NCI-H82 (cell line): Measurements from ENCODE around the gene SHANK3.

Source experiments
- DNase-seq: peaks from one replicate; lab custom pipeline; 2025; lab: John Stamatoyannopoulos, UW

Gene SHANK3

DNA sequence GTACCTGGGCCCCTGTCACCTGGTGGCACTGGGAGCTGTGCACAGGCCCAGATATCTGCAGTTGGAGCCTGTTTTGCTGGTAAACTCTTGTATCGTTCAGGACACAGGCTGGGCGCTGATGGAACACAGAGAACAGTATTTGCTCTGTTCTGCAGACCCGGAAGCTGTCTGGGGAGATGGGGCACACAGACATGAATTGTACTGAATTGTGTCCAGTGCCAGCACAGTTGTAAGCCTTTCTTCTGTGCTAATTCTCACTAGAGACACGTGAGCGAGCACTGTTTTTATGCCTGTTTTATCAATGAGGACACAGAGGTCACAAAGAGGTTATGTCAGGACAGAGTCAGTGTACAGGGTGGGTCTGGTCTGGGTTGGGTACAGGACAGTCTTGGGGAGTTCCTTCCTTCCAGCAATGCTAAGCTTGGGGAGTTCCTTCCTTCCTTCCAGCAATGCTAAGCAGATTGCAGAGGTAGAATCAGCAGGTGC lies 41.0 kb downstream of the SHANK3 start:
- DNase-seq, result no peak

DNA sequence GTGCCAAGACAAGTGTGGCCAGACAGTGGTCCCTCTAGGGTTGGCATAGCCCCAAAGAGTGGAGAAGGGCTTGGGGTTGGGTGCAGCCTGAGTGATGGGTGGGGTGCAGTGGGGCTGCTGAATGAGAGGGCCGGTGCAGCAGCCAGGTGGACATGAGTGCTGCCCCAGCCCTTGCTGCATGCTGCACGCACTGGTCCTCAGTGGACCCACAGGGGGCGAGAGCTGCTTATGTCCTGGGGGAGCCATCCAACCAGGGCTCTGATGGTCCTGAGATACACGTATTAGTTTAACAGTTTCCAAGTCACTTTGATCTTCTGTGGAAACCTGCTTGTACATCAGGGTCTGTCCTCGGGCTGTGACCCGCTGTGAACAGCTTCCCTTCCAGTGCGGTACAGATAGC lies 41.5 kb downstream of the SHANK3 start:
- DNase-seq, result no peak

DNA sequence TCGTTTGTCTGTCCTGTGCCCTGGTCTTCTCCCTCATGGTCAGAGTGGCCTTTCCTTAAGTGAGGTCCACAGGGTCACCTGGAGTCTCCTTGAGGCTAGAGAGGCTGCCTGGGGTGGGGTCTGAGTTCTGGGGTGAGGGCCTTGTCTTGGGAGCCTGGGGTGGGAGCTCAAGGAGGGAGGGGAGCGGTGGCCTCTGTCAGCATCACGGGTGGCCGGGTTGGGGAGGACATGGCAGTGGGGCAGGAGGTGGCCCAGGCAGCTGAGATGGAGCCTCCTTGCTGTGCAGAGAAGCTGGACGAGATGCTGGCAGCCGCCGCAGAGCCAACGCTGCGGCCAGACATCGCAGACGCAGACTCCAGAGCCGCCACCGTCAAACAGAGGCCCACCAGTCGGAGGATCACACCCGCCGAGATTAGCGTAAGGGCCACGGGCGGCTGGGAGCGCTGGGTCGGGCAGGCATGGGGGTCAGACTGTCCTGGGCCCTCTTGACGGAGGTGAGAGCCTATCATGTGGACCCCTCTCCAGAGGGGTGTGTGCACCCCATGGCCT lies 42.1 kb downstream of the SHANK3 start:
- DNase-seq, result no peak

DNA sequence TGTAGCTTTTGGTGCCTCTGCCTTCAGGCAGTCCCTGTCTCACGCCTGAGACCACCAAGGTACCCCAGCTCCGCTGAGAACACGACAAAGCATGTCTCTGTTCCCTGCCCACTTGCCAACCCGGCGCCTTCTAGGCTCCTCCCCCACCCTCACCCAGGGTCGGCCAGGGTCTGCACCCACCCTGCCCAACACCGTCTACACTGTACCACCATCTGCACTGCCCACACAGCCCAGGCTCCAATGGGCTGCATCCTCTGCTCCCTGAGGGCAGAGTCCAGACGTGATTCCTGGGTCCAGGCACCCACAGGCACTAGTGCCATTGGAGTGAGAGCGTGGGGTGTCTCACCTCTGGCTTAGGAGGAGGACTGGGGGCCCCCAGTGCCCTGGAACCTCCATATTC lies 42.6 kb downstream of the SHANK3 start:
- DNase-seq, result no peak

DNA sequence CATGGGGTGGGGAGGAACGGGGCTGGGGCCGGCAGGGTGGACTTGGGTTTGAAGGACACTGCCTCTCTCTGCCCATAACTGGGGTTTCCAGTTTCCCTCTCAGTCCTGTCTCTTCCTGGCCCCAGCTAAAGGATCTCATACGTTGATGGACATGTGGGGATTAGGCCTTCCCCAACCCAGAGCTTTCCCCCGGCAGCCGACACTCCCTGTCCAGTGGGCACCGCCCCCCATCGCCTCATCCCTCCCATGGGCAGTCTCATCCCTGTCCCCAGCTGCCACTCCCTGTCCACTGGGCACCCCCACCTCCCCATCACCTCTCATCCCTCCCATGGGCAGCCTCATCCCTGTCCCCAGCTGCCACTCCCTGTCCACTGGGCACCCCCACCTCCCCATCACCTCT lies 43.2 kb downstream of the SHANK3 start:
- DNase-seq, result no peak

DNA sequence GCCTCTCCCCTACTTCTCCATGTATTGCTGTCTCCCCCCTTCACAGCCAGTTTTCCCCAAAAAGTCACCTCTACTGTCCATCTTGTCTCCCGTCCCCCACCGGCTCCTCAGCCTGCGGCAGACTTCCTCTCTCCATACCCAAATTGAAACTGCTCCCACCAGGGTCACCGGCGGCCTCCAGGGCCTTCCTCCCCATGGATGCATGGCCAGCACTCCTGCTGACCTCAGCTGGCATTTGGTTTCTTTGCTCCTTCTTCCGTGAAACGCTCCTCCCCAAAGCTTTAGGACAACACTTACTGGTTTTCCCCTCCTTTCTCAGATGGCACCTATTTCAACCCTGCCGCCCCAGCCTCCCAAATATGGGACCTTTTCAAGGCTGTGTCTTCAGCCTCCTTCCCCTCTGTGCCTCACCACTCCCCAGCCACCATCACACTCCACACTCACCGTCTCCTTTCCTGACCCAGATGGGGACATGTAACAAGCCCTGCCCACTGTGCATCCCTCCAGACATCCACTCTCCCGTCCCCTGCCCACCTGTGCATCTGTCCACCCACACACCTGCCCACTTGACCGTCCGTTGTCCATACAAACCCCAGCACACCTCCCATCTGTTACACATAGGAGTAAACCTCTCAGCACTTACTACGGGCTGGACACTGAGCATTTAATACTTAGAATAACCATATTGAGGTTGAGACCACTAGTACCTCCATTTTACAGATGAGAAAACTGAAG lies 43.8 kb downstream of the SHANK3 start:
- no peak for DNase-seq

DNA sequence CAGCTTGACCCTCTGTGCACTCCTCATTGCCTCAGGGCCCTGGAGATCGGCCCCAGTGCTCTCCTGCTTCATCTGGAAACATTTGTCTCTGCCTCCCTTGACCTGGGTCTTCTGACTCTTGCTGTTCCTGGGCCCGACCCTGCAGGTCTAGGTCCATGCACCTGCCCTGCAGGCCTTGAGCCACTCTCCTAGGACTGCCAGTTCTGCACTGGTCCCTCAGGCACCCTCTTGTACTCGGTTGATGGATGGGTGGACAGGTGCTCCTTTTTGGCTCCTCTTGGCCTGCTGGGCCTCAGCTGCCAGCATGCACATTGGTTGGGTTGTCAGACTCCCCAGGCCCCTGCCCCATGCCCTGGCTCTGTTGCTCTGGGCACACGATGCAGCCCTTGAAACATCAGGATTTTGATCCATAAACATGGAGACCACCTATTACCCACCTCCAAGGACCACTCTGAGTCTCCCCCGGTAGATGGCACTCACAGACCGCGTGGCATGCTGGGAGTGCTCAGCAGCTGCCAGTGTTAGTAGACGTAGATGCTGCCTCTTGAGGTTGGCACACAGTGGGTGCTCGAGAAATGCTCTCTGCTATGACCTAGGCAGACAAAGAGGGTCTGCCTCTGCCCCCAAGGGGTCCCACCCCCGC lies 45.2 kb downstream of the SHANK3 start:
- DNase-seq, result no peak

DNA sequence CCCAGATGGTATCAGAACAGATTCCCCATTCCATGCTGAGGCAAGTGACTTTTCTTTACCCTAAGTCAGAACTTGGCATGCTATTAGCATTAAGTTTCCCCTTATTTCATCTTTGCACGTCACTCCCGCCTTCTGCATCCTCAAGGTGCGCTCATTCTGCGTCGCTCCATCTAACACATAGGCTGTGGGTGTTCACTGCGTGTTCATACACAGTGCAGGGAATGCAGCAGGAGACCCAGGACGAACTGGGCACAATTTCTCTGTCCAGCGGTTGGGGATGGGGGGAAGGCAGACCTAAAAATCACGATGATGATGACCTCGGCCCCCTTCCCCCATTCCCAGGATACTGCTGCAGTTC lies 45.7 kb downstream of the SHANK3 start:
- DNase-seq, result no peak

DNA sequence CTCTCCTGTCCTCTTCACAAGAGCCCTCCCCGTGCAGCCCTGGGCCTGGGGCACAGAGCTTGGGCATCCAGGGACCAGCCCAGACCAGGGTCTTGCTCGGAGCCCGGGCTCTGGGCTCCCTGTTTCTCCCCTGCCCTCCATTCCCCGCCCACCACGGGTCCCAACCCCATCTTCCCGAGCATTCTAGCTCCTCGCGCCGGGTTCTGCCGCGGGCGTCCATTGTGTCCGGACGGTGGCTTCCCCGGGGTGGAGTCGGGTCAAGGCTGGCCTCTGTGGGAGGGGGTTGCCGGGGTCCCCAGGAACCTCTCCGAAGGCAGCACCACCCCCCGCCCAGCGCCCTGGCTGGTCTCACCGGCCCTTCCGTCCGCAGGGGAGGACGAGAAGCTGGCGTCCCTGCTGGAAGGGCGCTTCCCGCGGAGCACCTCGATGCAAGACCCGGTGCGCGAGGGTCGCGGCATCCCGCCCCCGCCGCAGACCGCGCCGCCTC lies 47.2 kb downstream of the SHANK3 start:
- DNase-seq, result no peak

DNA sequence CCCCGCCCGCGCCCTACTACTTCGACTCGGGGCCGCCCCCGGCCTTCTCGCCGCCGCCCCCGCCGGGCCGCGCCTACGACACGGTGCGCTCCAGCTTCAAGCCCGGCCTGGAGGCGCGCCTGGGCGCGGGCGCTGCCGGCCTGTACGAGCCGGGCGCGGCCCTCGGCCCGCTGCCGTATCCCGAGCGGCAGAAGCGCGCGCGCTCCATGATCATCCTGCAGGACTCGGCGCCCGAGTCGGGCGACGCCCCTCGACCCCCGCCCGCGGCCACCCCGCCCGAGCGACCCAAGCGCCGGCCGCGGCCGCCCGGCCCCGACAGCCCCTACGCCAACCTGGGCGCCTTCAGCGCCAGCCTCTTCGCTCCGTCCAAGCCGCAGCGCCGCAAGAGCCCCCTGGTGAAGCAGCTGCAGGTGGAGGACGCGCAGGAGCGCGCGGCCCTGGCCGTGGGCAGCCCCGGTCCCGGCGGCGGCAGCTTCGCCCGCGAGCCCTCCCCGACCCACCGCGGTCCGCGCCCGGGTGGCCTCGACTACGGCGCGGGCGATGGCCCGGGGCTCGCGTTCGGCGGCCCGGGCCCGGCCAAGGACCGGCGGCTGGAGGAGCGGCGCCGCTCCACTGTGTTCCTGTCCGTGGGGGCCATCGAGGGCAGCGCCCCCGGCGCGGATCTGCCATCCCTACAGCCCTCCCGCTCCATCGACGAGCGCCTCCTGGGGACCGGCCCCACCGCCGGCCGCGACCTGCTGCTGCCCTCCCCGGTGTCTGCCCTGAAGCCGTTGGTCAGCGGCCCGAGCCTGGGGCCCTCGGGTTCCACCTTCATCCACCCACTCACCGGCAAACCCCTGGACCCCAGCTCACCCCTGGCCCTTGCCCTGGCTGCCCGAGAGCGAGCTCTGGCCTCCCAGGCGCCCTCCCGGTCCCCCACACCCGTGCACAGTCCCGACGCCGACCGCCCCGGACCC lies 48.0 kb downstream of the SHANK3 start:
- no peak for DNase-seq

DNA sequence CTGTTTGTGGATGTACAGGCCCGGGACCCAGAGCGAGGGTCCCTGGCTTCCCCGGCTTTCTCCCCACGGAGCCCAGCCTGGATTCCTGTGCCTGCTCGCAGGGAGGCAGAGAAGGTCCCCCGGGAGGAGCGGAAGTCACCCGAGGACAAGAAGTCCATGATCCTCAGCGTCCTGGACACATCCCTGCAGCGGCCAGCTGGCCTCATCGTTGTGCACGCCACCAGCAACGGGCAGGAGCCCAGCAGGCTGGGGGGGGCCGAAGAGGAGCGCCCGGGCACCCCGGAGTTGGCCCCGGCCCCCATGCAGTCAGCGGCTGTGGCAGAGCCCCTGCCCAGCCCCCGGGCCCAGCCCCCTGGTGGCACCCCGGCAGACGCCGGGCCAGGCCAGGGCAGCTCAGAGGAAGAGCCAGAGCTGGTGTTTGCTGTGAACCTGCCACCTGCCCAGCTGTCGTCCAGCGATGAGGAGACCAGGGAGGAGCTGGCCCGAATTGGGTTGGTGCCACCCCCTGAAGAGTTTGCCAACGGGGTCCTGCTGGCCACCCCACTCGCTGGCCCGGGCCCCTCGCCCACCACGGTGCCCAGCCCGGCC lies 48.7 kb downstream of the SHANK3 start:
- DNase-seq, result no peak

DNA sequence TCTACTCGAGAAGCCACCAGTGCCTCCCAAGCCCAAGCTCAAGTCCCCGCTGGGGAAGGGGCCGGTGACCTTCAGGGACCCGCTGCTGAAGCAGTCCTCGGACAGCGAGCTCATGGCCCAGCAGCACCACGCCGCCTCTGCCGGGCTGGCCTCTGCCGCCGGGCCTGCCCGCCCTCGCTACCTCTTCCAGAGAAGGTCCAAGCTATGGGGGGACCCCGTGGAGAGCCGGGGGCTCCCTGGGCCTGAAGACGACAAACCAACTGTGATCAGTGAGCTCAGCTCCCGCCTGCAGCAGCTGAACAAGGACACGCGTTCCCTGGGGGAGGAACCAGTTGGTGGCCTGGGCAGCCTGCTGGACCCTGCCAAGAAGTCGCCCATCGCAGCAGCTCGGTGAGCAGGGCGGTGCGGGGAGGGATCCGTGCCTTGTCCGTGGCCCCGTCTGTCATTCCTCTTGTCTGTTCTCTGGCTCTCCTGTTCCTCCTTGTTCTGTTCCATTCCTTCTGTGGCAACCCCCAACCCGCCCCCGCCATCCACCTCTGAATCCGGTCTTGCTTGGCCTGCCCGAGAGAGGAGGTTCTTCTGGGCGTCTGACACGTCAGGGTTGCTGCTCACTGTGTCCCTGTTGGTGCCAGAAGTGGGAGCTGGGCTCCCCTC lies 49.6 kb downstream of the SHANK3 start:
- no peak for DNase-seq
